ENCODE results near the gene NRAP. TPM values are rescaled to one million over a fixed set of nuclear protein-coding genes. Genes with fewer than 3 reads are reported as not detected.

The NRAP gene
- total RNA-seq, 1 experiment from 2014 or later, result not detected

- POLR2A ChIA-PET, result interaction anchor here (0.7 to 1.0 kb wide), 2 partner anchors 10 to 405 kb away, joined by 3 read pairs; no protein-coding TSS in a partner anchor
- no peak for DNase-seq (ENCODE audit: unreplicated experiment)
- no peak for TF ChIP-seq CTCF (IDR thresholded peaks at IDR 0.05; ENCODE audit: unreplicated experiment)
- Mint-ChIP-seq H3K27ac (ENCODE audit: low read depth, unreplicated experiment) (no peak overlapping the region), H3K4me1 (ENCODE audit: insufficient read depth, unreplicated experiment) (no peaks in the 10 kb centered on the region), H3K36me3 (ENCODE audit: insufficient read depth, unreplicated experiment) (peaks cover 6% of the 10 kb centered on the region), H3K9me3 (ENCODE audit: unreplicated experiment) (no peaks in the 10 kb centered on the region), H3K4me3 (ENCODE audit: unreplicated experiment) (no peak overlapping the region), H3K27me3 (ENCODE audit: insufficient read depth, unreplicated experiment) (no peaks in the 10 kb centered on the region)
- BruUV-seq (replicated peaks), result no TSS peak
- intact Hi-C loops (cut with micrococcal nuclease), result no loop called here
- CTCF ChIA-PET, result no interaction called here
Observed at GRCh38 chr10:113712024-113712423, 48.2 kb upstream of the NRAP start.

GRCh38 chr10:113711142-113711541 is 47.3 kb upstream of the NRAP start:
- Mint-ChIP-seq H3K9me3 (ENCODE audit: unreplicated experiment) (no peaks in the 10 kb centered on the region), H3K36me3 (ENCODE audit: insufficient read depth, unreplicated experiment) (peaks cover 6% of the 10 kb centered on the region), H3K4me3 (ENCODE audit: unreplicated experiment) (no peak overlapping the region), H3K27ac (ENCODE audit: low read depth, unreplicated experiment) (no peak overlapping the region), H3K4me1 (ENCODE audit: insufficient read depth, unreplicated experiment) (no peaks in the 10 kb centered on the region), H3K27me3 (ENCODE audit: insufficient read depth, unreplicated experiment) (no peaks in the 10 kb centered on the region)
- TF ChIP-seq CTCF (IDR thresholded peaks at IDR 0.05; ENCODE audit: unreplicated experiment), result no peak
- POLR2A ChIA-PET, result interaction anchor here (0.5 to 1.0 kb wide), 2 partner anchors 406 to 1476 kb away, joined by 3 read pairs; no protein-coding TSS in a partner anchor
- DNase-seq (ENCODE audit: unreplicated experiment), result no peak
- CTCF ChIA-PET, result interaction anchor here (1.1 kb wide), 1 partner anchor 392 kb away, joined by 3 read pairs; no protein-coding TSS in a partner anchor
- BruUV-seq (replicated peaks), result no TSS peak
- intact Hi-C loops (cut with micrococcal nuclease), result no loop called here

- DNase-seq (ENCODE audit: unreplicated experiment), result peak; percentile 43
- Mint-ChIP-seq H3K27me3 (ENCODE audit: insufficient read depth, unreplicated experiment) (no peaks in the 10 kb centered on the region), H3K36me3 (ENCODE audit: insufficient read depth, unreplicated experiment) (peaks cover 6% of the 10 kb centered on the region), H3K9me3 (ENCODE audit: unreplicated experiment) (no peaks in the 10 kb centered on the region), H3K27ac (ENCODE audit: low read depth, unreplicated experiment) (no peak overlapping the region), H3K4me3 (ENCODE audit: unreplicated experiment) (no peak overlapping the region), H3K4me1 (ENCODE audit: insufficient read depth, unreplicated experiment) (no peaks in the 10 kb centered on the region)
- BruUV-seq (replicated peaks), result no TSS peak
- no peak for TF ChIP-seq CTCF (IDR thresholded peaks at IDR 0.05; ENCODE audit: unreplicated experiment)
- intact Hi-C loops (cut with micrococcal nuclease), result loop anchor here (5.0 kb wide), 1 partner anchor 148 kb away; no protein-coding TSS in a partner anchor
- ChIA-PET CTCF (interaction anchor here (1.1 to 1.4 kb wide), 2 partner anchors 18 to 90 kb away, joined by 3 read pairs; no protein-coding TSS in a partner anchor), POLR2A (interaction anchor here (0.5 kb wide), 1 partner anchor 523 kb away, joined by 3 read pairs; no protein-coding TSS in a partner anchor)
Observed at GRCh38 chr10:113709221-113709838, 45.5 kb upstream of the NRAP start.

- H3K36me3 Mint-ChIP-seq (ENCODE audit: insufficient read depth, unreplicated experiment), result peaks cover 6% of the 10 kb centered on the region
- DNase-seq (ENCODE audit: unreplicated experiment), result no peak
- no peak overlapping the region for H3K27ac Mint-ChIP-seq (ENCODE audit: low read depth, unreplicated experiment)
- intact Hi-C loops (cut with micrococcal nuclease), result loop anchor here (5.0 kb wide), 1 partner anchor 149 kb away; no protein-coding TSS in a partner anchor
- no peaks in the 10 kb centered on the region for H3K4me1 Mint-ChIP-seq (ENCODE audit: insufficient read depth, unreplicated experiment)
- POLR2A ChIA-PET, result no interaction called here
- CTCF ChIA-PET, result no interaction called here
- no peaks in the 10 kb centered on the region for H3K9me3 Mint-ChIP-seq (ENCODE audit: unreplicated experiment)
- BruUV-seq (replicated peaks), result no TSS peak
- H3K4me3 Mint-ChIP-seq (ENCODE audit: unreplicated experiment), result no peak overlapping the region
- no peaks in the 10 kb centered on the region for H3K27me3 Mint-ChIP-seq (ENCODE audit: insufficient read depth, unreplicated experiment)
- no peak for TF ChIP-seq CTCF (IDR thresholded peaks at IDR 0.05; ENCODE audit: unreplicated experiment)
Observed at GRCh38 chr10:113708640-113709039, 44.8 kb upstream of the NRAP start.

All from MCF 10A (cell line).